ENCODE results near the gene CALN1. TPM values are rescaled to one million over a fixed set of nuclear protein-coding genes. Genes with fewer than 3 reads are reported as not detected.

Gene CALN1
- total RNA-seq, 1 donor: 22.1 TPM

DNA sequence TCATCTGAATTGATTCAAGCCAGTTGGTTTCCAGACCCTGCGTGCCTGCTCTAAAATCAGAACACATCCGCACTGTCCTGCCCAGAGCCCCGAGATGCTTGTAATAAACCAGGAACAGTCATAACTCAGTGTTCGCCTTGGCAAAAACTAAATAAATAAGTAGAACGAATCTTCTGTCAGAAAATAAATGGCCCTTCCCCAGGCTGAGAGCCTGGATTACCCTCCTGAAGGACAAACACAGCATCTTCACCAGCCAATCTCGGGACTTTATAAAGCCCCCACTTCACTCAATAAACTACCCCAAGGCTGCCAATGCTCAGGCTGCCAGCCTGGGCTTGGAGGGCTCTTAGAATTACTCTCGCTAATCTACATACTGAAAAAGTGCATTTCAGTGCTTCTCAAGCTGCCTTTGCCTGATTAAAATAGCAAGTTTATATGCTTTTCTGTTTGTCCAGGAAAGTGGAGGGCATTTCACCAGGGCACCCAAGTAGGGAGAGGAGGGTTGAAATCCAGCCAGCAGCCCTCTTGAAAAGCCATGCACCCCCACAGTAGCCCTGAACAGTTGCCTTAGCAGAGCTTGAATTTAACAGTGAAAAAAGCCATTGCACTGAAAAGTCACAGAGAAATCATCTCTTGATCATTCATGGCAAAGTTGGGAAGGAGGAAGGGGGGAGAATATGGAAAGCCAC is 136.6 kb downstream of the CALN1 start:
- DNase-seq (ENCODE audit: low read depth in 2 of 3, low spot score in 2 of 3): no peak

DNA sequence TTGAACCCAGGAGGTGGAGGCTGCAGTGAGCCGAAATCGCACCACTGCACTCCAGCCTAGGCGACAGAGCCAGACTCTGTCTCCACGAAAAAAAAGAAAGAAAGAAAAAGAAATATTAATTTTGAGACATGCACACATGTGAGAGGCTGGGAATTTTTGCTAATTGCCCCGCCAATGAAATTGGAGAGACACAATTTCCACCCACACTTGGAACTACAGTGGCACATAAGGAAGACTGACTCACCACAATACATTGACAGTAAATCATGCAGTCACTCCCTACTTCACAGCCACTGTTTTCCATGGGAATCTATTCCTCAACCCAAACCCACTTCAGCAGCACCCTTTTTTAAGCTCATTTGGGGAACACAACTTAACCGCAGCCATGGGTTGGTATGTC is 139.7 kb downstream of the CALN1 start:
- no peak for DNase-seq (ENCODE audit: low read depth in 2 of 3, low spot score in 2 of 3)

- DNase-seq (ENCODE audit: low read depth in 2 of 3, low spot score in 2 of 3): peak in 1 of 3 donors; percentile 63
Measured at GRCh38 chr7:72268796-72269195, 143.3 kb downstream of the CALN1 start.

GRCh38 chr7:72268090-72268489 is 144.0 kb downstream of the CALN1 start:
- DNase-seq (ENCODE audit: low read depth in 2 of 3, low spot score in 2 of 3): no peak

DNA sequence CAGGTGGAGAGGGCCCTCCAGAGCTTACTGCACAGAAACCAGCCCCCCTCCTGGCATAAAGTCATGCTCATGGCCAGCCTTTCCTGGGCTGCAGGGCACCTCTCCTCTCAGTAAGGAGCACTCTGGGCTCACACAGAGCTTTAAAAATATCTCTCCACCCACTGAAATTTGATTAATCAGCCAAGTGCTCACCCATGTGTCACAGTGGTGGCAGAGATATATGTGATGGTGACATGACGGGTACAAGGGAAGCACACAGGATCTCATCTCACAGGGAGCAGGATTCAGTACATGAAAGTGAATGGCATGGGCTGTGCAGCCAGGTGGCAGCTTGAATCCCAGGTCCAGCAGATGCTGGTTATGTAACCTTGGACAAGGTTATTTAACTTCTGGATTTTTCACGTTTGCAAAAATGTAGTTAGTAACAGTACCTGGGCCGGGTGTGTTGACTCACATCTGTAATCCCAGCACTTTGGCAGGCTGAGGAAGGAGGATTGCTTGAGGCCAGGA is 144.8 kb downstream of the CALN1 start:
- no peak for DNase-seq (ENCODE audit: low read depth in 2 of 3, low spot score in 2 of 3)

GRCh38 chr7:72266771-72267170 is 145.4 kb downstream of the CALN1 start:
- no peak for DNase-seq (ENCODE audit: low read depth in 2 of 3, low spot score in 2 of 3)

- DNase-seq (ENCODE audit: low read depth in 2 of 3, low spot score in 2 of 3): no peak
Measured at GRCh38 chr7:72265071-72265904, 146.8 kb downstream of the CALN1 start.

GRCh38 chr7:72260406-72260805 is 151.7 kb downstream of the CALN1 start:
- DNase-seq (ENCODE audit: low read depth in 2 of 3, low spot score in 2 of 3): no peak

DNA sequence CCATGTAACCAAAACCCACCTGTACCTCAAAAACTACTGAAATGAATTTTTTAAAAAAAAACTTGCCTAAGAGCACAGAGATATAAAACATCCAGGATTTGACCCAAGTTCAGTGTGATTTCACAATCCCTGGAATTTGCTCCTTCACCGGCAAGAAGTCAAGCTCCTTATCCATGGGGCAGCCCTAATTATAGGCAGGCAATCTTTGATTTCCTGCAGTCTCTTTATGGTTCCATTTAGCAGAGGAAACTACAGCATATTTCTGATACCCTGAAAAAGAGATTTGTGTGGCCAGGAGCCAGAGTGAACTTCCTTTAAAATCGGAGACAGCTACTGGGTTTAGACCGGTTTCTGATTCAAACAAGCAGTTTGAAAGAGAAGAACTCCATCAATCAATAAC is 154.1 kb downstream of the CALN1 start:
- no peak for DNase-seq (ENCODE audit: low read depth in 2 of 3, low spot score in 2 of 3)

DNA sequence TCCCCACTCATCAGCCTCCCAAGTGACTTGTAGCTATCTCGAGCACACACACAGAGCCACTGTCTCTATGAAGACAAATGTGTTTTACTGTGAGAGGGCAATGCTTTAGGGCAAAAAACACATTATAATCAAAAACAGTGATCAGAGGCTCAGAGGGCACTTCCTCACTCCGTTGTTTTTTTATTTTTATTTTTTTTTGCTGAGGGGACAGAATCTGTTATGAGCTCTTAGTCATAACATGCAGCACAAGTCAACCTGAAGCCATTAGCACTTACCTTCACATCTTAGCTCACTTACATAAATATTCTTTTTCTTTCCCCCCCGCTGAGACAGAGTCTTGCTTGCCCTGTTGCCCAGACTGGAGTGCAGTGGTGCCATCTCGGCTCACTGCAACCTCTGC is 157.7 kb downstream of the CALN1 start:
- DNase-seq (ENCODE audit: low read depth in 2 of 3, low spot score in 2 of 3): peak in 2 of 3 donors; percentile 16 to 43

GRCh38 chr7:72249106-72249505 is 163.0 kb downstream of the CALN1 start:
- no peak for DNase-seq (ENCODE audit: low read depth in 2 of 3, low spot score in 2 of 3)

GRCh38 chr7:72244826-72245398 is 167.2 kb downstream of the CALN1 start:
- no peak for DNase-seq (ENCODE audit: low read depth in 2 of 3, low spot score in 2 of 3)

- DNase-seq (ENCODE audit: low read depth in 2 of 3, low spot score in 2 of 3): no peak
Measured at GRCh38 chr7:72243329-72243728, 168.8 kb downstream of the CALN1 start.

DNA sequence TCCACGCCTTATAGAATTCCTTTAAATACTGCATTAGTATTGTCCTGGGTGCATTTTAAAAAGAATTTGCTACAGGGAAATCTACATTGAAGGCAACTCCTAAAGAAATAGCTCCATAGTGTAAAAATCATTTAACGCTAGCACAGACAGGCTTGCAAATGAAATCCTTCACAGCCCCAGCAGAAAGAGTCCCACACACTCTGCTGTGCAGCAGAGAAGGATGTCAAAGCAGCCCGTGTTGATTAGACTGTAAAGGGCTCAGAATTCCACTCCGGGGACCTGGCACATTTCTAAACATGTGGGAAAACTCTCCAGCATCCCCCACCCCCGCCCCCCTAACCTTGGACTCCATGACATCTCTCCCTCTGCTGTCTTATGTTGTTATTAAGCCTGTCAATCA is 176.8 kb downstream of the CALN1 start:
- no peak for DNase-seq (ENCODE audit: low read depth in 2 of 3, low spot score in 2 of 3)

- DNase-seq (ENCODE audit: low read depth in 2 of 3, low spot score in 2 of 3): no peak
Measured at GRCh38 chr7:72234086-72234485, 178.1 kb downstream of the CALN1 start.

DNA sequence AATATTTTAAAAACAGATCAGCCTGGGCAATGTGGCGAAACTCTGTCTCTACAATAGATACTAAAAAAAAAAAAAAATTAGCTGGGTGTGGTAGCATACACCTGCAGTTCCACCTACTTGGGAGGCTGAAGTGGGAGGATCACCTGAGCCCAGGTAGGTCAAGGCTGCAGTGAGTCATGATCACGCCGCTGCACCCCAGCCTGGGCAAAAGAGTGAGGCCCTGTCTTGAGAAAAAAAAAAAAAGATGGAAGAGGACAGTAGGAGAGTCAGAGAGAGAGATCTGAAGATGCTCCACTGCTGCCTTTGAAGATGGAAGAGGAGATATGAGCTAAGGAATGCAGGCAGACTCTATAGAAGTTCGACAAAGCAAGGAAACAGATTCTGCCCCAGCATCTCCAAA is 181.9 kb downstream of the CALN1 start:
- no peak for DNase-seq (ENCODE audit: low read depth in 2 of 3, low spot score in 2 of 3)

DNA sequence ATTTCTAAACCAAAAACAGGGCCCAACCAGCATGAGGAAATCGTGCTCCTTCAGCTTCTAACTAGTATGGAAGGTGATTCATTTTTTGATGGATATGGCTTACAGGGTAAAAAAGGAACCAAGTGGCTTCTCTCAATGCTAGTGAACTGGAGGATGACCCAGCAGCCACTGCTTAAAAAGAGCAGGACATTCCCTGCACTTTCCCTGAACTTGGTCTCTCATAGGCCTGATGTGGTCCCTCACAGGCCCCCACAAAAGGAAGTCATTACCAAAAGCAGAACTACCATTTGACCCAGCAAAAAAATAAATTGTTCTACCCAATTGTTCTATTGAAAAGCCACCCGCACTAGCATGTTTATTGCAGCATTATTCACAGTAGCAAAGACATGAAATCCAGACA is 188.8 kb downstream of the CALN1 start:
- DNase-seq (ENCODE audit: low read depth in 2 of 3, low spot score in 2 of 3): peak in 2 of 3 donors; percentile 39 to 68

- no peak for DNase-seq (ENCODE audit: low read depth in 2 of 3, low spot score in 2 of 3)
Measured at GRCh38 chr7:72222136-72222535, 190.0 kb downstream of the CALN1 start.

DNA sequence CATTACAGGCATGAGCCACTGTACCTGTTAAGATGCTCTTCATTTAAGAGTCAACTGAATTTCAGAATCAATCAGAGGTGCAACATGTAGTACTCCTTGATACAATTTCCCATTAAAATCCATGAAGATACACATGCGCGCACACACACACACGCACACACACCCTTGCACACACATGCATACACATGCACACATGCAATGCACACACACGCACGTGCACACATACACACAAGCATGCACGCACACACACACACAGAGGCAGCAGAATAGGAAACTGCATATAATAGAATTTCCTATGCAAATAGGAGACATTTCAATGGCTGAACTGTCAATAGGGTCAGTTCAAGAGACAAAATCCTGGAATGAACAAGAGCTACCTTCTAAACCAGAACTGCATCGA is 192.6 kb downstream of the CALN1 start:
- no peak for DNase-seq (ENCODE audit: low read depth in 2 of 3, low spot score in 2 of 3)

GRCh38 chr7:72217151-72217550 is 195.0 kb downstream of the CALN1 start:
- DNase-seq (ENCODE audit: low read depth in 2 of 3, low spot score in 2 of 3): no peak

DNA sequence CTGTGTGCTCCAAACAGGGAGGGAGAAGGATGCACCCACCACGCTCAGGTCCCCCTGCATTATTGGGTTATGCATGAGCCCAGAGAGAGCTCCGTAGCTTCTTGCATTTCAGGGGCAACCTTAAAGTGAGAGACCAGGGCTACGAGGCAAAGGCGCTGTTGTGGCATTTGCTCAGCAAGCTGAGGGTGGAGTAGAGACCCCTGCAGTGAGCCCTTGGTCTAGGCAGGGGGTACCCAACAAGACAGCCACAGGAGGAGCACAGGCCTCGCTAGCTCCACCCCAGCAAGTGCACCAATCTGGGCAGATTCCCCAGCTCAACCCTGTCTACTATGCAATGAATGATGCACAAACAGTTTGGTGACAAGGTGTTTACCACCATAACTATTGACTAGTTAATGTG is 198.4 kb downstream of the CALN1 start:
- no peak for DNase-seq (ENCODE audit: low read depth in 2 of 3, low spot score in 2 of 3)

GRCh38 chr7:72213081-72213480 is 199.1 kb downstream of the CALN1 start:
- DNase-seq (ENCODE audit: low read depth in 2 of 3, low spot score in 2 of 3): no peak

Data from hematopoietic multipotent progenitor cell (in vitro differentiated cells).